ENCODE measurements around the gene TDRD7.

Gene TDRD7

DNA sequence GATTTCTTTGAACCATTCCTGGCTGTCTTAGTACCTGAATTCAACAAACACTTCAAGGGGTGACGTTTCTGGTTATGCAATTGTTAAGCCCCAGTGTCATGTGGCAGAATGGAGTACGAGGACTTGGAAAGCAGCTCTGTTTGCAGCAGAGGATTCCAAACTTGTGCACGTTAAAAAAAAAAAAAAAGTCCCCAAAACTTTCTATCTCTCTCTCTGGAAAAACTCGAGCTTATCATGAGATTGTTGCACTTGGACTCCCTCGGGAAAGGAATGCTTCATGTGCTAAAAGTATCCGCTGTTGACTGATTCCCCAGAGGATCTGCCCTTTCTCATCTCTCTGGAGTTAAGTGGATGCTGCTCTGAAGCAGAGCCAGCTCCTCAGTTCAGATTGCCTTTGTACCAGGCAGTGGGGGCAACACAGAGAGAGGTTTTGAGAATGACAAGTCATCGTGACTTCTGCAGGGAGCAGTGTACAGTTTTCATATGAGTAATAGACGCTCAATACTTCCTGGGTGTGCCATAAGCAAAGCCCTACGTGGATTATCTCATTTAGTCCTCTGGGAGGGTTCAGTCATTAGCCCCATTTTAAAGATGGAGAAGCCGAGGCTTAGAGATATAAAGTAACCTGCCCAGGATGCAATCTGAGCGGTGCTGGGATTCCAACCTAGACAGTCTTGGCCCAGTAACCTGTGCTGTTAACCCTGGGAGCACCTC is 117.6 kb downstream of the TDRD7 start:
- no peak for DNase-seq

DNA sequence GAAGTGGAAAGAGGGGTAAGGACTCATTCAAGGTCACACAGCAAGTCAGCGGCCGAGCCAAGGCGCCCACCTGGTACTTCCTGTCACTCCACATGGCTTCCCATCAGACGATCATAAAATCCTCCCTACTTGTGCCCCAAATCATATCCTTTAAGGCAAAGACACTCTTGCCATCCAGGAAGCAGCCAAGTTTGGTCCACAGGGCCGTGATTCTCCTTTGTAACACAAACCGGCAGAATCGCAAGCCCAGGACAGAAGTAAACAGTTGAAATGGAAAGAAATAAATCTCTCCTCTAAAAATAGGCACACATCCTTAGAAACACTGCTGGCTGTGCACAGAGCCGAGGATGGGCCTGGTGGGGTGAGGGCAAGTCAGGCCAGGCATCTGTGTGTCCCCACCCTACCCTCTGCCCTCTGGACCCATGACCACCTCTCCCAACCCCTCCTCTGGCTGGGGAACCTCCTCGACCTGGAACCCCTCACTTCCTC is 120.0 kb downstream of the TDRD7 start:
- DNase-seq, result no peak

DNA sequence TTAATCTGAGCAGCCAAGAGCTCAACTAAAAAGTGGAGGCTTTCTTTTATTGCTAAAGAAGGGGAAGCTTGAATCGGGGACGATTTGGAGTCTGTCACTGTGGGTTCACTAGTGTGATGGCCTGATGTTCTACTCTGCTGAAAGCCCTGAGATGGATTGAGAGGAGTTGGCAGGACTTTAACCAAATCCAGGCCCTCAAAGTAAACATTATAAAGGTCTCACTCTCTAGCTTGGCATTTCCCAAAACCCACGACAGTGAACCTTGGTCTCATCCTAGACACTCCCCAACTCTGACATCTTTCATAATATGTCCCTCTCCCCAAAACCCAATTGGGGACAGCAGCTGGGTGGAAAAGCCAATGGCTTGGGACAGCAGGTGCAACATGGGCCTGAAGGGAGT is 122.3 kb downstream of the TDRD7 start:
- DNase-seq, result no peak

DNA sequence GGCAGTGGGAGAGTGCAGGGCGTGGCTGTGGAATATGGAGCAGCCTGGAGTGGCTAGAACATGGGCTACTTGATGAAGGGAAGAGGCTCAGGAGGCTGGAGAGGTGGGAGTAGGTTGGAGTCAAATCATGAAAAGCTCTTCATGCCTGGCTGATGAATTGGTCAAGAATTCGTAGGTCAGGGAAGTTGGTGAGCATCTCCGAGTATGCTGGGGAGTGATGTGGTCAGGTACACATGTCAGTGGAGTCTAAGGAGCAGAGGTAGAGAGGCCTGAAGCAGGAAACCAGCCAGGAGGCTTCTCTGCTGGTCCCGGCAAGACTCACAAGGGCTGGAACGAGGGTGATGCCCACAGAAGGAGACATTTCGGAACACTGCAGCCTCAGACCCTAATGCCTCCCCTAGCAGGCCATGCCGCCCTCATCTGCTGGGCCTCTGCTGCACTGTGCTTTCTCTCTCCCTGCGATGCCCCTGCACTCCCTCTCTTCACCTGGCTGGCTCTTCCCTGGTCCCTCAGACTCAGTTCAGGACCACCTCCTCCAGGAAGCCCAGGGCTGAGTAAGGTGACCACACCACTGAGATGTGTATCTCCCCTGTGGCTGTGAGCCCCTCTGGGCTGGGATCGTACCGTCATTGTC is 123.2 kb downstream of the TDRD7 start:
- no peak for DNase-seq

DNA sequence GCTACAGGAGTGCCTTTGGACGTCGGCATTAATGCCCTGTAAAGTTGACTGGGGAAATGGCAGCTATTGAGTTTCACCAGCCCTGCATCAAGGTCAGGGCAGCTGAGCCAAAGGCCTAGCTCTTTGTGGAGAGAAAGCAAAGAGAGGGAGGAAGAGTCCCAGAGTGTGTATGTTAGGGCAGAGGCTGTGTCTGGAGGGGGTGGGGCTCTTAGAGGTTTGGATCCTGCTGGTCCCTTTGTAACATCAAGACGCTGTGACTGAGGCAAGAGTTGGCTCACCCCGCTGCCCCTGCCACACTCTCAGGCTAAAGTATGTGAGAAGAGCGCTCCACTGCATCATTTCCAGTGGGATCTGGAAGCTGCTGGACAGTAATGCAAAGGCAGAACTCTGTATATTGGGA is 123.9 kb downstream of the TDRD7 start:
- no peak for DNase-seq

DNA sequence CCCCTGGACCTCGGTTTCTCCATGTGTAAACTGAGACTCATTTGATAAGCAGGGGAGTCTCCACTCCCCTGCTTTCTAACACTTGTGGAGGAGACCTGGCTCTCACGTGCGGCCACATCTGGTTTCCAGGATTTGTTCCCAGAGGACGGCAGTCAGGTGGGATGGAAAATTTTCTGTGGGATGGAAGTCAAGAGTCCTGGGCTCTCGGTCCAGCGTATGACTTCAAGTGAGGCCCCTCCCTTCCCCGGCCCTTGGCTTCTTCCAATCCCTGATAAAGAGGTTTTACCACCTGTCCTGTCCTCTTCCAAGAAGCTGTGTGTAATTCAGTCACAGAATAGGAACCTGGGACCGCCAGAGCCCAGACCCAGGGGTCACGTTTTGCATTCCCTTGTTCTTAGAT is 124.6 kb downstream of the TDRD7 start:
- no peak for DNase-seq

DNA sequence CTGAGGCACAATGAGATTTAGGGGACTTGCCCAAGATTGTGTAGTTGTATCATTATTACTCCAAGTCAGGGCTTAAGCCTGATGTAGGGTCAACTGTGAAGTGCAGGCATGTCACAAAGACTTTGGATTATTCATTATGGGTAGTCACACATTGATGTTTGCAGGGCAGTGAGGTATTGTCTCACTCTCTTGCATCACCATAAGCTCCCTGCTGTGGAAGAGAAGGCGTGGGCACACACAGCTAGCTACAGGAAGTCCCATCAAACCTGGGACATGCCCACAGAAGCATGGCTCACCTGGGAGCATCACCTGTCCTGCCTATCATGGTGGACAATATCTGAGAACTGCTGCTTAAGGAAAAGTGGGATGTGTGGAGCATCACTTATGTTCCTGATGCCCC is 131.7 kb downstream of the TDRD7 start:
- no peak for DNase-seq

DNA sequence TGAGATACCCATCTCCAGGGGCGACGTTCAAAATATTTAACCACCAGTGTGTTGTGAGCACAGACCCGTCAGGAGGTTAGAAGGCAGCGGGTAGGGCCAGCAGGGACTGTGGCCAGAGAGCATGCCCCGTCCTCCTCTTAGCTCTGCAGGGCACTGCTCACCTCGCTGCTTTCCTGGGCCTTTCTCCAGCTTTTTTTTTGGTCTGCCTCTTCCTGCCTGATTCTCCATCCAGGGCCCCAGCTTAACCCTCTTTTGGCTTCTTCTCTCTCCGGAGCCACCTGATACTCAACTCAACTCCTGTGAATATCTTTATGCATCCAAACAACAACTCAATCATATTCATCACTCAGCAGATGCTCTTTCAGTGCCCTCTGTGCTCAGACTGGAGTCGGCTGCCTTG is 133.6 kb downstream of the TDRD7 start:
- no peak for DNase-seq

Data from amniotic stem cell (primary cell).